ENCODE results near the gene GAL.

GAL gene

GRCh38 chr11:68691402-68691784 is 7.0 kb downstream of the GAL start:
- no peaks in the 10 kb centered on the region for H4K20me1 ChIP-seq (ENCODE audit: insufficient read depth, low read length)
- no peak overlapping the region for H3K4me2 ChIP-seq (ENCODE audit: low read length)

GRCh38 chr11:68692115-68692514 is 7.8 kb downstream of the GAL start:
- Histone ChIP-seq H3K9me3 (ENCODE audit: insufficient read depth, low read length) (no peaks in the 10 kb centered on the region), H3K4me2 (ENCODE audit: low read length) (no peak overlapping the region), H3K79me2 (ENCODE audit: low read length) (no peaks in the 10 kb centered on the region), H3K4me3 (ENCODE audit: low read length) (no peak overlapping the region), H4K20me1 (ENCODE audit: insufficient read depth, low read length) (no peaks in the 10 kb centered on the region), H3K4me1 (ENCODE audit: low read length) (no peaks in the 10 kb centered on the region), H3K27me3 (ENCODE audit: low read depth, low read length) (peaks cover 28% of the 10 kb centered on the region; the same call in 1 of the 2 replicates), H3K9ac (ENCODE audit: low read length) (no peak overlapping the region), H3K27ac (ENCODE audit: low read length) (no peak overlapping the region), H3K36me3 (replicated peaks; ENCODE audit: low read depth, low read length) (no peaks in the 10 kb centered on the region), H2AFZ (ENCODE audit: low read depth, low read length) (no peak overlapping the region)
- no peak for TF ChIP-seq EZH2phosphoT487 (IDR thresholded peaks at IDR 0.05; ENCODE audit: low read depth)
- no peak for TF ChIP-seq CTCF (IDR thresholded peaks at IDR 0.05; ENCODE audit: low read depth, low read length)

More at GRCh38 chr11:68691402-68691784, 7.0 kb downstream of the GAL start:
- Histone ChIP-seq H3K27ac (ENCODE audit: low read length) (no peak overlapping the region), H3K4me1 (ENCODE audit: low read length) (no peaks in the 10 kb centered on the region), H2AFZ (ENCODE audit: low read depth, low read length) (no peak overlapping the region), H3K9me3 (ENCODE audit: insufficient read depth, low read length) (no peaks in the 10 kb centered on the region), H3K27me3 (ENCODE audit: low read depth, low read length) (peaks cover 31% of the 10 kb centered on the region; the same call in 1 of the 2 replicates), H3K79me2 (ENCODE audit: low read length) (no peaks in the 10 kb centered on the region), H3K9ac (ENCODE audit: low read length) (no peak overlapping the region), H3K4me3 (ENCODE audit: low read length) (no peak overlapping the region), H3K36me3 (replicated peaks; ENCODE audit: low read depth, low read length) (no peaks in the 10 kb centered on the region)
- TF ChIP-seq CTCF (IDR thresholded peaks at IDR 0.05; ENCODE audit: low read depth, low read length), result peak; percentile 6; the same call in 1 of the 2 replicates
- TF ChIP-seq EZH2phosphoT487 (IDR thresholded peaks at IDR 0.05; ENCODE audit: low read depth), result no peak

- Histone ChIP-seq H3K27ac (ENCODE audit: low read length) (no peak overlapping the region), H4K20me1 (ENCODE audit: insufficient read depth, low read length) (no peaks in the 10 kb centered on the region), H3K27me3 (ENCODE audit: low read depth, low read length) (peaks cover 29% of the 10 kb centered on the region; the same call in 1 of the 2 replicates), H3K36me3 (replicated peaks; ENCODE audit: low read depth, low read length) (no peaks in the 10 kb centered on the region), H3K9ac (ENCODE audit: low read length) (no peak overlapping the region), H3K9me3 (ENCODE audit: insufficient read depth, low read length) (no peaks in the 10 kb centered on the region; the same call in 1 of the 2 replicates), H2AFZ (ENCODE audit: low read depth, low read length) (no peak overlapping the region), H3K4me3 (ENCODE audit: low read length) (no peak overlapping the region), H3K4me2 (ENCODE audit: low read length) (no peak overlapping the region), H3K4me1 (ENCODE audit: low read length) (no peaks in the 10 kb centered on the region), H3K79me2 (ENCODE audit: low read length) (no peaks in the 10 kb centered on the region)
- TF ChIP-seq EZH2phosphoT487 (IDR thresholded peaks at IDR 0.05; ENCODE audit: low read depth), result no peak
- TF ChIP-seq CTCF (IDR thresholded peaks at IDR 0.05; ENCODE audit: low read depth, low read length), result no peak
Observed at GRCh38 chr11:68692871-68693483, 8.6 kb downstream of the GAL start.

GRCh38 chr11:68693484-68693882 is 9.1 kb downstream of the GAL start:
- H3K4me3 ChIP-seq (ENCODE audit: low read length), result no peak overlapping the region
- no peaks in the 10 kb centered on the region for H3K36me3 ChIP-seq (replicated peaks; ENCODE audit: low read depth, low read length)
- H4K20me1 ChIP-seq (ENCODE audit: insufficient read depth, low read length), result no peaks in the 10 kb centered on the region
- H3K4me2 ChIP-seq (ENCODE audit: low read length), result no peak overlapping the region
- H3K27ac ChIP-seq (ENCODE audit: low read length), result no peak overlapping the region
- no peak overlapping the region for H3K9ac ChIP-seq (ENCODE audit: low read length)
- H3K79me2 ChIP-seq (ENCODE audit: low read length), result no peaks in the 10 kb centered on the region
- H3K27me3 ChIP-seq (ENCODE audit: low read depth, low read length), result peaks cover 29% of the 10 kb centered on the region; the same call in 1 of the 2 replicates
- TF ChIP-seq EZH2phosphoT487 (IDR thresholded peaks at IDR 0.05; ENCODE audit: low read depth) (no peak), CTCF (IDR thresholded peaks at IDR 0.05; ENCODE audit: low read depth, low read length) (no peak)
- no peaks in the 10 kb centered on the region for H3K4me1 ChIP-seq (ENCODE audit: low read length)
- H3K9me3 ChIP-seq (ENCODE audit: insufficient read depth, low read length), result peaks cover 2% of the 10 kb centered on the region; the same call in 1 of the 2 replicates
- no peak overlapping the region for H2AFZ ChIP-seq (ENCODE audit: low read depth, low read length)
